GM12891 (cell line): ENCODE results near the gene STX2.

Experiments
- DNase-seq: peaks from one replicate; pipeline ENCODE4 v3.0.0; 2011; ENCODE audit warnings: low spot score; ENCODE audit not compliant: insufficient read length
- FAIRE-seq: peaks from 2 replicates; lab custom pipeline; 2011; peaks lifted over from hg19 to GRCh38; lab: Jason Lieb, UNC
- PAX5 ChIP-seq: IDR thresholded peaks from 2 replicates; pipeline ENCODE4 v1.6.1; 2011; ENCODE audit warnings: low read length, moderate library complexity, mild to moderate bottlenecking; ENCODE audit not compliant: insufficient read depth, severe bottlenecking
- POLR2A ChIP-seq: IDR thresholded peaks from 2 replicates; pipeline ENCODE4 v1.6.1; 2011; ENCODE audit warnings: low read depth, low read length, control low read depth
- POLR2AphosphoS5 ChIP-seq: IDR thresholded peaks from 2 replicates; pipeline ENCODE4 v1.6.1; 2011; ENCODE audit warnings: low read depth, low read length, control low read depth
- POU2F2 ChIP-seq: IDR thresholded peaks from 2 replicates; pipeline ENCODE4 v1.6.1; 2011; ENCODE audit warnings: low read depth, mild to moderate bottlenecking, control low read depth, low read length, moderate library complexity
- SPI1 ChIP-seq: IDR thresholded peaks from 2 replicates; pipeline ENCODE4 v1.6.1; 2011; ENCODE audit warnings: low read depth, low read length, control low read depth
- TAF1 ChIP-seq: IDR thresholded peaks from 2 replicates; pipeline ENCODE4 v1.6.1; 2011; ENCODE audit warnings: low read depth, low read length, control low read depth

Gene STX2

GRCh38 chr12:130818635-130819576 lies 20.1 kb downstream of the STX2 start:
- TF ChIP-seq POLR2A (no peak), POU2F2 (no peak), POLR2AphosphoS5 (no peak), TAF1 (no peak), SPI1 (no peak)
- FAIRE-seq: peak; percentile 41

GRCh38 chr12:130818272-130818634 lies 20.8 kb downstream of the STX2 start:
- FAIRE-seq: no peak
- TF ChIP-seq POLR2AphosphoS5 (no peak), SPI1 (no peak), PAX5 (no peak), POLR2A (no peak)
- no peak for DNase-seq

More at GRCh38 chr12:130818635-130819576, 20.1 kb downstream of the STX2 start:
- peak; percentile 94 for DNase-seq

- FAIRE-seq (no peak), DNase-seq (no peak)
- TF ChIP-seq POU2F2: no peak
These were observed 21.2 kb downstream of the STX2 start for GRCh38 chr12:130817804-130818203.

GRCh38 chr12:130816097-130816496 lies 23.0 kb downstream of the STX2 start:
- FAIRE-seq (no peak), DNase-seq (no peak)
- TF ChIP-seq POLR2AphosphoS5 (no peak), SPI1 (no peak)

GRCh38 chr12:130815028-130815741 lies 23.9 kb downstream of the STX2 start:
- FAIRE-seq: no peak
- no peak for DNase-seq
- no peak for TF ChIP-seq POU2F2

- FAIRE-seq (no peak), DNase-seq (no peak)
- TF ChIP-seq POU2F2 (no peak), PAX5 (no peak), TAF1 (no peak), SPI1 (no peak)
These were observed 25.1 kb downstream of the STX2 start for GRCh38 chr12:130813949-130814348.

- TF ChIP-seq POLR2AphosphoS5: no peak
- TF ChIP-seq POLR2A: no peak
- TF ChIP-seq PAX5: no peak
- no peak for TF ChIP-seq POU2F2
- no peak for TF ChIP-seq TAF1
- TF ChIP-seq SPI1: no peak
- FAIRE-seq: no peak
- DNase-seq: no peak
These were observed 25.6 kb downstream of the STX2 start for GRCh38 chr12:130813436-130813835.

GRCh38 chr12:130809791-130810190 lies 29.3 kb downstream of the STX2 start:
- TF ChIP-seq POU2F2: no peak
- TF ChIP-seq POLR2A: no peak
- TF ChIP-seq TAF1: no peak
- no peak for TF ChIP-seq POLR2AphosphoS5
- TF ChIP-seq SPI1: no peak
- DNase-seq (no peak), FAIRE-seq (no peak)

GRCh38 chr12:130807309-130807708 lies 31.7 kb downstream of the STX2 start:
- DNase-seq: no peak
- no peak for FAIRE-seq
- TF ChIP-seq POLR2AphosphoS5 (no peak), POU2F2 (no peak), POLR2A (no peak), SPI1 (no peak), TAF1 (no peak), PAX5 (no peak)

GRCh38 chr12:130806574-130806973 lies 32.5 kb downstream of the STX2 start:
- no peak for FAIRE-seq
- DNase-seq: no peak
- TF ChIP-seq TAF1: no peak
- no peak for TF ChIP-seq SPI1
- no peak for TF ChIP-seq POLR2AphosphoS5

- TF ChIP-seq TAF1: no peak
- no peak for TF ChIP-seq PAX5
- TF ChIP-seq SPI1: no peak
- no peak for TF ChIP-seq POLR2AphosphoS5
- no peak for TF ChIP-seq POU2F2
- TF ChIP-seq POLR2A: no peak
- FAIRE-seq (no peak), DNase-seq (no peak)
These were observed 33.4 kb downstream of the STX2 start for GRCh38 chr12:130805635-130806034.

GRCh38 chr12:130804216-130804615 lies 34.8 kb downstream of the STX2 start:
- FAIRE-seq (no peak), DNase-seq (no peak)

More at GRCh38 chr12:130804216-130804615, 34.8 kb downstream of the STX2 start:
- TF ChIP-seq SPI1: no peak
- TF ChIP-seq POLR2A: no peak
- TF ChIP-seq POLR2AphosphoS5: no peak
- no peak for TF ChIP-seq PAX5
- TF ChIP-seq POU2F2: no peak
- TF ChIP-seq TAF1: no peak
